Kidney tubule cell (primary cell): ENCODE results near the gene FIGN.

Experiments
- DNase-seq: peaks from one replicate; pipeline ENCODE4 v3.0.0-alpha.2; 2018; ENCODE audit warnings: low spot score

Gene FIGN

DNA sequence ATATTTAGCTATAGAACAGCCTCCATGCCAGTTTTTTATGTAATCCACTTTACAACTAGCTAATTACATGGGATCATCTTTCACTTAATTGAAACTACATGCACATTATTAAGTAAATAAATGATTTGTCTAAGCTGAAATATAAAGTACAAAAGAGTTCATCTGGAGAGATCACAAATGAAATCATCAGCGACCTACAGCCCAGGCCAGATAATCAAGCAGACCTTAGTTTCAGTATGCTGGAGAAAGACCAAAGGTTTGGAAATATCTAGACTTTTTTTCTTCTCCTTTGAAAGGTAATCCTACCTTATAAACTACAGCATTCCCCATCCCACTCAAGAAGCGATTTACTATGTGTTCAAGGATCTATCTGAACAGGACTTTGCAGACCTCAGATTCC, 26.5 kb downstream of the FIGN start:
- no peak for DNase-seq

DNA sequence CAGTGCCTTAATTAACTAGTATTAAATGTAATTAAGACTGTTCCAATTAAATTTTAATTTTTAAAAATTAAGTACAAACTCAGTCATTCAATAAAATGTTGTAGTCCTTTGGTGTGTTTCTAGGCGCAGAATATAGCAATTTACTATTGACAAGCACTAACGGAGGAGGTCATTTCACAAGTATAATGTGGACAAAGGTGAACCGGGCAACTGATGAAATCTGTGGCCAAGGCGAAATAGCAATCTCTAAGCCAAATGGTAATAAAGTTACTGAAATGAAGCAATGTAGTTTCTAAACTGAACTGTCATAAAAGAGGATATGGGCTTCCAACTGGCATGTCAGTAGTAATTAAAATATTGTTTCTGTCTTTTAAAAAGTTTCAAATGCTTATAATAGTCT, 27.5 kb downstream of the FIGN start:
- DNase-seq = no peak

DNA sequence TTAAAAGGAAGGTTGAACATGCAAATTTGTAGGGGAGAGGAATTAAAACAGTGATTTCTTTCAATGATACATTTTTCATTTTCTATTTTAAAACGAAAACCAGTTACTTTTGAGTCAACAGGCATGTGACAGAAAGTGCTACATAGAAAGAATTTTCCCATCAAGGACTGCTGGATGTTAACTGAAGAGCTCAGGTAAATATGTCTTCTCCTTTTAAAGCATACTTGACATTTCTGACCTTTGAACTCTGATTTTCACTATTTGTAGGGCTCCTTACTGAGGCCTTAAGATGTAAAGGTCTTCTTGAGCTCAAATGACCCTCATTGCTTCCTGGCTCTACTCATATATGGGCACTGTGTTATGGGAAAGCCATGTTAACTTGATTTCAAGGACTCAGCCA, 32.4 kb downstream of the FIGN start:
- no peak for DNase-seq

DNA sequence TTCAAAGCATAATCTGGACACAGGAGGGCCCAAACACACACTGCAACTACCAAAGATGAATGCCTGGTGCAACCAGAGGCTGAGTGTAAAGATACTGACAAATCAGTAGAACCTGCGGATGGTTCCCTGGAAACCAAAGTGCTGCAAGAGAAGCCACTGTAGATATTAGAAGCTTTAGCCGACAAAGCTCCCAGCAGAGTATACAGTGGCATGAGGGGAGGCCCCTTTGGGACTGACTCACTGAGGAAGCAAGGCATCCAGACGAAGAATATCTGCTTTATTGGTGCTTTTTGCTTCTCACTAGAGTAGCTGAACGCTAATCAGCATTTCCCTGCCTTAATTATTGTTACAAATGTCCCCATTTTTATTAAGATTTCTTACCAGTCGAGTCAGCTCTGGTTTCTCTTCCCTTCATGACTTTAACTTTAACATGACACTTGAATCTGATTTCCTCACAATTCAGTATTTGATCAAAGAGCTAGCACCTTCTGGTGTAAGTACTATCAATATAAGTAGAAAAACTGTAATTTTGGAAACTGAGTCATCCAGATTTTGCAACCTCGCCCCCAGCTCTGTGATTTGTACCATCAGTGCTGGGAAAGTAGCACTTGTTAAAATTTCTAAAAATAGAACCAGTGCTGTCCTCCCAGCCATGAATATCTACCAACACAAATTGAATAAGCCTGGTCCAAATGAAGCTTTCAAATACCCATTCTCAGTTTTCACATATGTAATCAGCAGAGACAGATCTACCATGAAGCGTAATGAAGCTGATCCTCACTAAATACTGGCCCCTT, 34.2 kb downstream of the FIGN start:
- DNase-seq = no peak

DNA sequence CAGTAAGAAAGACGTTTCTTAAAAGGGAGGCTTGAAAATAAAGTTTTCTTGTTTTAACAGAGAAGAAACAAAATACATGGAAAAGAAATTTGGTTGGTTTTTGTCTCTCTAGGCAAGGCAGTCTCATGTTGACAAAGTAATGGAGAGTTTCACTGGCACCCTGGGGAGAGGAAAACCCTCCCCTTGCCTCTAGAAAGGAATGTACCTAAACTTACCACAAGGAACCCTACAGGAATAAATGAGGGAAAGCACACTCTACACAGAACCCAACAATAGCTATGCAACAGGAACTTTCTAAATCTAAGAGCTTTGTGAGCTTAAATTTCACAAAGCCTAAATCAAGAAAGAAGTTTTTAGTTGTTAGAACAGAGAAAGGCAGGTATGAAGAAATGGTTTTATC, 37.0 kb downstream of the FIGN start:
- no peak for DNase-seq

DNA sequence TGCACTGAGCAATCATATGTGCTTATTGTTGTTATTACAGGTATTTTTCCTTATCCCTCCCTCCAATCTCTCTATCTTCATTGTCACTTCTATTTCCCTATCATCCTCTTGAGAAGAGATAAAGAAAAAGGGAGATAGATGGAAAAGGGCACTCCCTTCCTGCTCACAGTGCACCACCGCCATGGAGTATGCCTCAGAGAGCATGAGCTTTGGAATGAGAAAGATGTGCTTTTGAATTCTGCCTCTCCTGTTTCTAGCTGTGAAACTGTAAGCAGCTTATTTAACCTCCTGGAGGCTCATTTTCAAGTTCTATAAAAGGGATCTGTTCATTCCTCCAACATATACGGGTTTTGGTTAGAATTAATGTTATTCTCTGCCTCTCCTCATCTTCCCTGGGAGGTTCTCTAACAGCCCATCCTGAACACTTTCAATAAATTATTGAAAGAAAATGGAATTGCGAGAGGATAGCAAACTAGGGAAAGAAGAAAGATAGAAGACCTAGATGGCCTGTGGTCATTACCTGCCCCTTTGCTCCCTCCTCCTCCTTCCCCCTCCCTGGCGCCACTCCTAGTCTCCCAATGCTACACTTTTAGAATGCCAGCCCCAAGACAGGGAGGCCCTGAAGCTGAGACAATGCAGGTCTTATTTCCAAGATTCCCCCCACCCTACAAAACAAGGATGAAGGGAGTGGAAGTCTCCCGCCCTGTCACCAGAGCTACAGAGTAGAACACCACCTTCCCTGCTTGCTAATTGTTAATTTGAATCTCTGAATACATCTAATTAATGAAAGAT, 37.8 kb downstream of the FIGN start:
- no peak for DNase-seq

DNA sequence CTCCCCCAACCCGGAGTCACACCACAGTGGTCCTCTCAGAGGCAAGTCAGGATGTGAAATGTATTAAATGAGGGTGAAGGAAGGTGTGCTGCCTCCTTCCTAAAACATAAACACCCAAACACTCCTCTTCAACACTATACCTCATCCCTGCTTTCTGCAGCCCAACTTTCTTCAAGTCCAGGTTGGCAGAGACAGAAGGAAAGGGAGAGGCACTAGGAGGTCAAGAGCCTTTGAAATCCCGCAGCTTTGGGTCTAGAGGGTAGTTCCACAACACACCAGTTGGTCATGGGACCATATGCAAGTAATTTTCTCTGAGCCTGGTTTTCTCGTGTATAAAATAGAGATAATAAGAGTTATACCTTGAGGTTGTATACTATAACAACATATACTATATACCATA, 38.4 kb downstream of the FIGN start:
- DNase-seq = no peak

DNA sequence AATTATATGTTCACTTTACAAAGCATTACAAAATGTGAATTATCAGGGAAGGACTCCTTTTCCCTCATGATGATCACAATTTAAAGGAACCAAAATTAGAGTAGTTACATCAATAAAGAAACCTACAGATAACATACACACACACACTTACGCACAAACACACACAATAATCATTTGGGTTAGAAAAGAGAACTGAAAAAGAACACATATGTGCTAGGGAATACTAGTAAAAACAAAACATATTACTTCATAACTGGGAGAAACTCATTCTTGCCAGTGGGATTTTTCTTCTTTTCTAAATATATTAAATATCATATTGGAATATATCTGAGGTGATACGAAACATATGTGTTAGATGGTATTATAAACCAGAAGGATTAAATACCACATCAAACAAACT, 42.3 kb downstream of the FIGN start:
- no peak for DNase-seq

DNA sequence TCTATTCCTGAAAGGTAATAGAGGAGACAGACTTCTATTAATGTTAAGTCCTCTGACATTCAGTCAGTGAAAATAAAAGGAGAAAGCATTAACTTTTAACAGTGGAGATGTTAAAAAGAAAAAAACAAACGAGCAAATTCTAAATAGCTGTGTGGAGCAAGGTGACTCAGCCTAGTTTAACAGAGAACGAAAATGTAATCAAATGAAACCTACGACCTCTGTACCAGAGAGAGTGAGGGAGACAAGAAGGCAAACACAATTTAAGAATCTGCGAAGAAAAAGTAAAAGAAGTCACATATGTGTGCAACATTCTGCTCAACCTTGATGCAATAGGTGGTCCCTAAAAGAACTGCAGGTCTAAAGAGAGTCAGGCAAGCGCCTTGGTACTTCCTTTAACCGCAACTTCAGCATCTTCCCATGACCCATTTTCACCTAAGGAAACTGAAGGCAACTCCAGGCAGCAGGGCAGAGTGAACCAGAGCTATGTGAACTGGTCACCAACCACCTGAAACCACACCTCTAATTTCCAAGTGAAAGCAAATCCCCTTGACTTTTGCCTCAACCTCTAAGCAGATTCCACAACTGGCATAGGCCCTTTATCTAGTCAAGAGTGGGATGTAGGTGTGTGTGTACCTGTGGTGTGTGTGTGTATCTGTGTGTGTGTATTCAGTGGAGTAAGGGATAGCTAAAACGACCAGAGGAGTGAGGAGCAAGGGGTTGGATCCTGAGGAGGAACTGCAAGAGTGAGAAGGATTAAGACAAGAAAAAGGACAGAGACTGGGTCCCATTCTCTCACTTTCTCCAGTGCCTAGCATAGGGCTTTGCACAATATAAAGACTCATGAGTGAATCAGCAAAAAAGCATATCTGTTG, 43.0 kb downstream of the FIGN start:
- peak; percentile 55 for DNase-seq

DNA sequence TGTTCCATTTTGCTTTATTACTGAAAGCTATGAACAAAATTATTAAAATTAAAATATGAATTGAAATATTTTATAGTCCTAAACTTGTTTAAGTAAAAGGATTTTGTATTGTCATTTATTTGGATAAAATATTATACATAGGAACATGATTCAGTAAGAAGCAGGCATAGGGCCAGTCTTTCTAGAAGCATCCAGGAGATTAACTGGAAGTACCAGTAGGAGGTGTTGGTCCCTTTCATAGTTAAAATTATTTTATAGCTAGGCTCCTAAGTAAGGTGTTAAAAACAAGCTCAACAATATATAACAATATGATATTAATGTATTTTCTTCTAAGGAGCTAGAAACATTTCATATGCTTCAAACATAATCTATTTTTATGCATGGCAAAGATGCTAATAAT, 43.7 kb downstream of the FIGN start:
- DNase-seq = no peak

DNA sequence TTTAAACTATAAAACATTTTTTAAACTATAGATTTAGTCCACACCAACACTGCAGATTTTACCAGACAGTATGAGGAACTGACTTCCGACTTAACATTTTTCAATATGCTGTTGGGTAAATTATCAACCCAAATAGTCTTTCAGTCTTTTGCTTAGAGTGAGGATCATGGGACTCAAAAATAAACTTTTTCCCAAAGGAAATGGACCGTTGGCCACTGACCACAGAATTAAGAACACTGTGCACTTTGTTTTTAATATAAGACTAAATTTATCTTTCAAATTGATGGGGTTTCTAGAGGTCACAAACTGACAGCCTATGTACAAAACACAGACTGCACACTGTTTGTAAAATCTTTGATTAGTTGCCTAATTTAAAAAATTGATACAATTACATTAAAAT, 44.9 kb downstream of the FIGN start:
- no peak for DNase-seq

DNA sequence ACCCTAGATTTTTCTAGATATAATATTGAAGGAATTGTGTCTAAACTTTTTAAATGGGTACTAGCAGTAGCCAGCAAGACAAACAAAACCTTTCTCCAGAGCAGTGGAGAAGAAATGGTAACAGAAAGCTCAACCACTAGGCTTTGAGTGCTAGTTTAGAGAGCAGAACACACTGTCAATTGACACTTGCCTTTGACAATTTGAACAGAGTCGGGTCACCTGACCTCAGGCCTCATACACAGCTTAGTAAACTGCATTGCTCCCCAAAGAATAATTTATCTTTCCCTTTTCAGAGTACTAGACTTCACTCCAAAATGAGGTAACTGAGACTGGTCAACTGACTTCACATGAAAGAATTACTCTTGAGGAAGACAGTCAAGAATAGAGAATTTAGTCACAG, 48.6 kb downstream of the FIGN start:
- DNase-seq = no peak

DNA sequence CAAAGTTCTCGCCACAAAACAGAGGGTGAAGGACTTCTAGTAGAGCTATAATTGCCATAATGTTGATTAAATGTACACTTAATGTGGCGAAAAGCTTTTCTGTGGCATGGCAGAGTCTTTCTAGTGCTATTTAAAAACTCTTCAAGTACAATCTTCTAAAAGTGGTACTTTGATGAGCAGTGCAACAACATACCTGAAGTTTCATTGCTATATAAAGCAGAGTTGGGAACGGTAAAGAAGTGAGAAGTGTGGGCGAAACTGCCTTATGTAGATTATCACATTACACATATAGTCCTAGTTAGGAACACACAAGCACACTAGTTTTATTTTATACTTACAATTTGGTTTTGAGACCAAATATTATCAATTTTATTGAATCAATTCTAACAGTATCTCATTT, 49.5 kb downstream of the FIGN start:
- no peak for DNase-seq

DNA sequence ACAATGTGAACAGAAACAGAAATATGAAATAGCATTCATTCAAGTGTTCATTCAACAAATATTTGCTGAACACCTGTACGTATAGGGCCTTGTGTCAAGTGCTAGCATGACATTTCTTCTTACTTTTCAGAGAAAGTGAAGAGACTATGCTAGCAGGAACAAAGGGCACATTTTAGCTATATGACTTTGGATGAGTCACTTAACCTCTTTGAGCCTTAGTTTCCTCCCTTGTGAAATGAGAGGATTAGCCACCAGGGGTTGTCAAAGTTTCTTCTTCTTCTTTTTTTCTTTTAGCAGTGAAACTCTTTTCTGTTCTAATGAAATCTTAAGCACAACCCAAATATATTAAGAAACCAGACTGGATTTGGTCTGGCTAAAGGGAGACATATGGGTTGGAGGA, 53.1 kb downstream of the FIGN start:
- DNase-seq = peak; percentile 65

DNA sequence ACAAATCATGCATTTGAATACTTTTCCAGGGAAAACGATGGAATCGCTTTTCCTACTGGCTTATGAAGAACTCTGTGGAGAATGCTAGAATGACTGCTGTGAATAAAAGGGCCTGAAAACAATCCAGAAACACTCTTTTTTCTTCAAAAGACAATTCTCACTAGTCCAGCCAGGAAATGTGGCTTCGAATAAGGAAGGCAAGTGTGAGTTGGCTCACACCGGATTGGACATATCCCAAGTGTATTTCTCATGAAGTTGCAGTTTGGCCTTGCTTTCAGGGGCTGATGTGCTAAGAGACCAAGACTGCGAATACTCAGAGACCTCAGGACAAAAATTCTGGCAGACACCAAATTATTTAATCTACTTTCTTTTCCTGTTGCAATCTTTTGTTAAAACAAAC, 54.1 kb downstream of the FIGN start:
- no peak for DNase-seq

DNA sequence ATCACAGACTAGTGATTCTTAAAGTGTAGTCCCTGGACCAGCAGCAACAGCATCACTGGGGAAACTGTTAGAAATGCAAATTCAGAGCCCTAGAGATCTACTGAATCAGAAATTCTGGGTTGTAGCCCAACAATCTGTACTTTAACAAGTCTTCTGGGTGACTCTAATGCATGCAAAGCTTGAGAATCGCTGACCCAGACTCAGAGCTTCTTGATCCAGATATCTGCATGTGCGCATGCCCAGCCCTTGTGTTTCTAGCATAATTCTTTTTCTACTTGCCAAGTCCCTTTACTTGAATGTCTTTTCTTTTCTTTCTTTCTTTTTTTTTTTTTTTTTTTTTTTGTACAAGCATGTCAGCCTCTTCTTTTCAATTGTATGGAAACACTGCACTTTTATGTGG, 60.4 kb downstream of the FIGN start:
- no peak for DNase-seq

DNA sequence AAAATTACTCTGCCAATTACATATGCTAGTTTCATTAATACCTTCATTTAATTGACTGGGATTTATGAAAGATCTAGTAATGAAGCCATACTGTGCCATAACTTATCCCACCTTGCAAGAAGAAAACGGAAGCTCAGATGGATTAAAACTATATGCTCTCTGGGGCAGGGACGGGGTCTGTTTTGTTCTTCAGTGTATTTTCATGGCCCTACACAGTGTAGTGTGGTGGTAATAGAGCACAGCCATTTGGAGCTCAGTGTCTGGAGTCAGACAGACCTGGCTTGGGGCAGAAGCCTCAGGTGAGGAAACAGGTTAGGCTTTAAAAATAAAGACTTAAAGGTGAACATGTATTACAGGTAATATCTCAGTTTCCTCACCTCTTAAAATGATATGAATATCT, 62.3 kb downstream of the FIGN start:
- DNase-seq = no peak

DNA sequence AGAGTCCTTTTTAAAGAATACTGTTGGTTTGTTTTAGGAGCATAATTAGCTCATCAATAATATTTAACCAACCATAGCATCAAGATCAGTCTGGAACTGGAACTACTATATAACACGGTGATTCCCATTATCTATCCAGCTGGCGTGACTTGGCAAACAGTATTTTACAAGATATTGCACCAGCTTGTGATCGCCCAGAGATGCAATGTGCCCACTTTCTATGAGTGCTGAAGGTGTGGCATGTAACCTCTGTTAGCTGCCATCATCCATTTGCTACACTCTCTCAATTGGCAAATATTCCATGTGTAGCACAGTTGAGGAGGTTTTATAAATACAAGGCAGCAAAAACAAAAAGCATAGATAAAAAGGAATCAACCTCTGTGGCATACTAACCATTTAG, 64.9 kb downstream of the FIGN start:
- no peak for DNase-seq

DNA sequence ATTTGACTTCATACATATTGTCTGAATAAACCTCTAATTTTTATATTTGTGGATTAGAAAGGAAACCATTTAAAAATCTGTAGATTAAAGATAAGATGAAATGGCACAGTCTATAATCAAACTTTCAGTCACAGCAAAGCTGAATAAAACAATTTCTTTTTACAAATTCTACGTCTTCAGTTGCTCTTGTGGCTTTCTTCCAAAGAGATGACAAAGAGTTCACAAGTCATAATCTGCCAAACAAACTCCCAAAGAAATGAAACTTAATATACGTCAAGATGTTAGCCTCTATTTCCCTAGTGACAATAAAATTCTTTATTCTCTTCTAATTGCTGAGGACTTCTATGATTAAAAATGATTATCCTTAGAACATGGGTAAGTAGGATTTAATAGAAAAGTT, 66.3 kb downstream of the FIGN start:
- no peak for DNase-seq

DNA sequence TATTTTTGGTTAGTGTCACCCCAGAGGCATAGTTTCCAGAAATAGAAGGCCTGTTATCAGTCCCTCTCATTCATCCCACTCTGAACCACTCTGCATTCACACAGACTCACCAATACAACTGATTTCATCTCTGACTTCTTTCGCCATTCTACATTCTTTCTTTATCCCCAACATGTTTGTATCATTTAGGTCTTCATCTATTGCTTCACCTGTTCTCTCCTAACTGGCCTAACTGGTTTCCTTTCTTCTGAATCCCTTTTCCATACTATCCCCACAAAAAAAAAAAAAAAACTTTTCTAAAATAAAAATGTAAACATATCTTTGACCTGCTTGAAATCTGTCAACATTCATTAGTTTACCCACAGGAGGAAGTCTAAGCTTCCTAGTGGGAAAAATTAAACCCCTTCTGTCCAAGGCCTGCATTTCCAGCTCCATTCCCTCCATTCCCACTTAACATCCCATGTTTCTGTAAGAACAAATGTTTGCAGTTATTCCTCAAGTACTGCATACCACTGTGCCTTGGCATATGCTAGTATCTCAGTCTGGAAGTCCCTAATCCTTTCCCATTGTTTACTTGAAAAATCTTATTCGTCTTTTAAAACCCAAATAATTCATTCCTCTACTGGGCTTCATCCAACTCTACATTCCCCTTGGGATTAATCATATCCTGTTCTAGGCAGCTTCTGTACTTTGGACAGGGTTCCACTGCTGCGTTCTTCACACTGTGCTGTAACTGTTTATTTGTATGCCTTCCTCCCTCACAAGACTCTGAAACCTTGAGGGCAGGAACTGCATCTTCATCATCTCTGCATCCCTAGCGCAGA, 68.5 kb downstream of the FIGN start:
- DNase-seq = peak; percentile 86

DNA sequence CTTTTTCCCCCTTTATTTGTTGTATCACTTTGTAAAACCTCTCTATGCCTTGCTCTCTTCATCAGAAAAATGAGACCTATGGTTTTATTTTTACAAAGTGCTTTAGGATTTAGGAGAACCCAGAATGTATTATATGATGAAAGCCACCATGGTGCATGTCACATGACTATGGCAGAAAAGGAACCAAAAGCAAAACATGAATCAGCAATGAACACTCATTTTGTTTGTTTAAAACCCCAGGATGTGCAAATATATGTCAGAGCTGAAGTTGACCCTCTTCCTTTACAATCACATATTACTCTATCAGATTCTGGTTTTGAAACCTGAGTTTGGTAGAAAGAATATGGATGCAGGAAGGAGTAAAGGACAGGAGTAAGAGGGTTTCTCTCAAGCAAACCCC, 70.0 kb downstream of the FIGN start:
- peak; percentile 48 for DNase-seq

DNA sequence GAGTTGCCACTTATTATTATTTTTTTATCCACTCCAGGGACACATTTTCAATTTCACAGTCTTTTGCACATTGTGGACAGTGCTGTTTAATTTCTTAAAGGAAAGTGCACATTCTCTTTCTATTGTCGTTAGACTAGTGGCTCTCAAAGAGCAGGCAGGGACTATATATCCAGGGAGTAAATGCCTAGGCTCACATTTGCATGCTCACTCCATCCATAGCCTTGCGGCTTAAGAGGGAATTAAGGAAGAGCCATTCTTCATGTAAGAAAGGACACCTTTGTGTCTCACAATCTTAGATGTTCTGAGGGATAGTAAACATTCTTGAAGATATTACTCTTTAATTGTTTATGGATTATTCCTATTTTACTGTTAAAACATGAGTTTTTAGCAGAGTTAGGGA, 70.8 kb downstream of the FIGN start:
- DNase-seq = no peak
